HG02885 (cell line): Measurements from ENCODE around the gene MTA1.

Source experiments
- ATAC-seq: cut with Tn5 transposase; IDR thresholded peaks from one replicate; pipeline ENCODE4 v1.9.1; 2021; ENCODE audit warnings: mild to moderate bottlenecking; ENCODE audit not compliant: unreplicated experiment, poor library complexity

Gene MTA1

DNA sequence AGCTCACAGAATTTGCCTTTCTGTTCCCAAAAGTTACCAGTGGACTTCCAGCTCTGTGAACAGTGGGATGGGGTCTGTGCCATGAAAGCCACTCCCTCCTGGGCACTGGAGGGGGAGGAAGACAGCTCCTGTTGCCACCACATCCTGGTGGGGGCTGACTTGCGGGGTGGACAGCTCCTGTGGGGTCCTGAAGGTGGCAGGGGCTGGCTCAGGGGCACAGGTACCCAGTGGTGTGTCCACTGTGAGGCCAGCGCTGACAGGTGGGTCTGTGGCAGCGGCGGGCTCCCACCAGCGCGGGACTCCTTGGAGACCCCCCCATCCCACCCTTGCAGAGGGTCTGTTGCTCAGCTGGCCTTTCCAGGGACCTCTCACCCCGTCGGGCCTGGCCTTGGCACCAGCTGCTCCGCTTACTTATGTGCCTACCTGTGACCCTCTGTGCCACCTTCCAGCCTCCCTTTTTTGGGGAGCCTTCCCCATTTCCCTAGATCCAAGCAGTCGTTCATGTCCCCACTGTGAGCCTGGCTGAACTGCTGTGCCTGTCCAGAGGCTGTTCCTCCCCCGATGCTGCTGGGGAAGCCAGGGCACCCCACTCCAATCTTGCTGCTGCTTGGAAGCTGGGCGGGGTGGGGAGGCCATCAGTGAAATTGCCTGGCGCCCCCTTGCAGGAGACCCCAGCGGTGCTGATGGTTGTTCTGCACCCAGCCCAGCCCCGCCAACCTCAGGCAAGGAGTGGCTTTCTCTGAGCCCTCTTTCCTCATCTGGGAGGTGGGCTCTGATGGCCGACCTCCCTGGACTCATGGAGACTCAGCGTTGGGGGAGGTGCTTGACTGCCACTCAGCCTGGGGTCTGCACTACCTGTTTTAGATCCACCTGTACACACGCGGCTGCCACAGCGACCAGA, 73.6 kb downstream of the MTA1 start:
- ATAC-seq: no peak

DNA sequence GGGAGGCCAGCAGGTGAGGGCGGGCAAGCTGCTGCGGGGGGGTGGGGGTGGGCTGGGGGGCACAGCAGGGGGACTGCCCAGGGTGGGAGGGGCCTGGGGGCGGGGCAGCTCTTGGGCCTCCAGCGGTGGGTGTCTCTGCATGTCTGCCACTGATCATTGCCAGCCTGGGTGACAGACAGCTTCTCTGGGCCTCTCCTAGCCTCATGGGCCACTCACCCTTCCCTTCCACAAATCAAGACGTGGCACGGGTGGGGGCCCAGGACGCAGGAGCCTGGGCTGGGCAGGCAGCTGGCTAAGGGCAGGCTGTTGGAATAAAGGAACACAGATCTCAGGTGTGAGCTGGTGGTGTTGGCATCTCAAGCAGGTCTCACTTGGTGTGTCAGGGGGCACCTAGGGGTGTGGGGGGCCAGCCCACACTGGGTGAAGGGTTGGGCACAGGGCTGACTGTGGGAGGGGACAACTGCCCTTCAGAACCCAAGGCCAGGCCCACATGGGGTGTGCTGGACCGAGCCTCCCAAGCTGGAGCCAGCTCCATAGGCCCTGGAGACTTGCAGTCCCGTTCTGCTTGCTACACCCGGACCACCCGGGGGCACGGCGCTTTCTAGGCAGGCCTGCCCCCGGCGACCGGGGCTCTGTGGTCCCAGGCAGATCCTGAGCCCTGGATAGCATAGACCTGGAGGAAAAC, 74.4 kb downstream of the MTA1 start:
- ATAC-seq: no peak

DNA sequence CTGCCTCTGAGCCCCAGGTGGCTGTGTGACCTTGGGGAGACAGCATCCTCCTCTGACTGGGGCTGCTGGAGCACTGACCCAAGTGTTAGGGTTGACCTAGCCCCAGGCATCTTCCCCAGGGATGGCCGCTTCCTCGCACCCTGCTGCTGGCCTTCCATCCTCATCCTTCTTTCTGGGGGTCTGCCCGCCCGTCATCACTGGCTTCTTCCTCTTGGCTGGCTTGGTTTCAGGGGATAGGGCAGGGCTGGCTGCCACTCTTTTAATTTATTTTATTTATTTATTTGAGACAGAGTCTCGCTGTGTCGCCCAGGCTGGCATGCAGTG, 74.9 kb downstream of the MTA1 start:
- ATAC-seq: no peak

DNA sequence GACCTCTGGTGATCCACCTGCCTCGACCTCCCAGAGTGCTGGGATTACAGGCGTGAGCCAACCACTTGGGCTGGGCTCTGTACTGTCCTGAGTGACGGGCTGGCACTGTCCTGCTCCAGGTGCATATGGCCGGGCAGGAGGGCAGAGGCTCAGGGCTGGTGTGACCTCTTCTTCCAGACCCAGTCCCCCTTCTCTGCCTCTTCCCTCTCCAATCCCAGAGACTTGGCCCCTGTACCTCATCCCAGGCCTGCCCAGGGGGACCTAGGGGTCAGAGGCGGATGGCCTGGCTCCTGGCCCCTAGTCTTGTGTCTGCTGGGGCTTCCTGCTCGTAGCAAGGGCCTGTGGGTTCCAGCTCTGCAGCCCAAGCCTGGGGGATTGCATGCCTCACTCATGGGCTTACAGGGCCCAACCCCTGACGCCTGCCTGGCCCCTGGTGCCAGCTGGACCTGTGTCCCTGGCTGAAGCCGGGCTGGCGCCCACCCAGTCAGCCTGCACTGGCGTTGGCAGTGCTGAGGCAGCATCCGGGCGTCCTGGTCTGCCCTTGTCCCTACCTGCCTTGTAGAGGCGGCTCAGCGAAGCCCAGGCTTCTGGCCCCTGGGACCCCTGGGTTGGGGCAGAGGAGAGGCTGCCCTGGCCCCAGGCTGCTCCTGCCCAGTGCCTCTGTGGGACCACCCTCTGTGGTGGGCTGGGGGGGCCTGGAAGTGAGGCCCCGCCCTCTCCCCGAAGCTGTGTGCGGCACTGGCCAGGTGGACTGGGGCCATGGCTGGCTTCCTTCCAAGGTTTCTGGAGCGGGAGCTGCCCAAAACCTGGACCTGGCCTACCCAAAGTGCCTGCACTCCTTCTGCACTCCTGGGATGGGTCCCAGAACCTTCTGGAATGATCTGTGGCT, 75.7 kb downstream of the MTA1 start:
- ATAC-seq: no peak

DNA sequence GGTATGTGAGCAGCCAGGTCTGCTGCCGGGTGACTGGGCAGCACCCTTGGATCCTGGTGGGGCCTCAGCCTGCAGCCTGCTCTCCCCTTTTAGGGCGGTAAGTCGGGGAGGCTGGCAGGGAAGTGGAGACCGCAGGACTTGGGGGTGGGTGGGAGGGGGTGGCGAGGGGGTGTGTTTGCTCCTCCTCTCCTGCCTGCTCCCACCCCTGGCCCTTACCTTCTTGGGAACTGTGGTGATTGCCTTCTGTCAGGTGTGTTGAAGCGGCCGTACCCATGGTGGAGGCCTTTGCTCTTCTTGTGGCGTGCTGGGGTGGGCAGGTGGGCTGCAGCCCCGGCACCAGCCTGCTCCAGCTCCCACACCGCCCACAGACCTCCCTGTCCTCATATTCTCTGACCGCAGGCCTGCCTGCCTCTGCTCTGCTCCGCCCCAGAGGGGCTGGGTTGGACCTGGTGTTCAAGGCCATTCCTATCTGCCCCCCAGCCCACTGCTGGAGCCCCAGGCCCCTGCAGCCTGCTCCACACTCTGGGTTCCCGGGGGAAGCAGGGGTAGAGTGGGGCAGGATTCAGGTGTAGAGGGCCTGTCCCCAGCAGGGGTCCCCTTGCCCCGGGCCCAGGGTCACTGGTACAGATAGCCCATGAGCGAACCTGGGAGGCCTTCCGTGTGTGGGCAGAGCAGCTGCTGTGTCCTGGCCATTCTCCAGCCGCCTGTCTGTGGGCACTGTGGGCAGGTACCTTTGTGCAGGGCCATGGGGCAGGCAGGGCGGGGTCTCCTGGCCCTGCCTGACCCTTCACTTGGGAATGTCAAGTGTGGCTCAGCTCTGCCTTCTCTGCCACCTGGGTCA, 76.6 kb downstream of the MTA1 start:
- no peak for ATAC-seq

DNA sequence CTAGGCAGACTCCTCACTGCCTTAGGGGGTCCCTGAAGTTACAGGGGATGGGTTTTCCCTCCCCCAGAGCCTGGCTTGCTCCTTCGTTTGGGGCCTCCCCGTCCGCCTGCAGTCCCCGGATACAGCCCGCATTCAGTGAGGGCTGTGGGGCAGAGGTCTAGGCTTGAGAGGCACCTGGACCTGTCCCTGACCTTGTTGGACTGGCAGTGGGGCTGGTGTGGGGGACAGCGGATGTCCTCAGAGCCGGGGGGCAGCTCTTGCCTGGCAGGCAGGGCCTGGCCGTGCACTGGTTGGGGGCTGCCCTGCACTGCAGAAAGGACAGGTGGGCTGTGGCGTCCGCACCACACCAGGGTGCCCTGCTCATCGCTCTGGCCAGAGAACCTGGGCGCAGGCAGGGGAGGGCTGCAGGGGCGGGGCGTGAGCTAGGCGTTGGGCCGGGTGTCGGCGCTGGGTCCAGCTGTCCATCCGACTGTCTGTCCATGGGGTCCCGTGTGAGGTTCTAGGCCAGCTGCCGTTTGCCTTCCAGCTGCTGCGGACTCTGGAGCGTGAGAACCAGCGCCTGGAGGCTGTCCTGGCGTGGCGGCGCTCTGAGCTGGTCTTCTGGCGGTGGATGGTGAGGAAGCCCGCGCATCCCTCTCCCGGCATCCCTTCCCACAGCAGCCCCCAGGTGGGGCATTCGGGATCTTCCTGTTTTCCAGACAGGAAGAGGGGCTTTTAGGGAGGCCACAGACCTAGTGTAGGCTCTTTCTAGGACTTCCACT, 77.4 kb downstream of the MTA1 start:
- ATAC-seq: no peak

DNA sequence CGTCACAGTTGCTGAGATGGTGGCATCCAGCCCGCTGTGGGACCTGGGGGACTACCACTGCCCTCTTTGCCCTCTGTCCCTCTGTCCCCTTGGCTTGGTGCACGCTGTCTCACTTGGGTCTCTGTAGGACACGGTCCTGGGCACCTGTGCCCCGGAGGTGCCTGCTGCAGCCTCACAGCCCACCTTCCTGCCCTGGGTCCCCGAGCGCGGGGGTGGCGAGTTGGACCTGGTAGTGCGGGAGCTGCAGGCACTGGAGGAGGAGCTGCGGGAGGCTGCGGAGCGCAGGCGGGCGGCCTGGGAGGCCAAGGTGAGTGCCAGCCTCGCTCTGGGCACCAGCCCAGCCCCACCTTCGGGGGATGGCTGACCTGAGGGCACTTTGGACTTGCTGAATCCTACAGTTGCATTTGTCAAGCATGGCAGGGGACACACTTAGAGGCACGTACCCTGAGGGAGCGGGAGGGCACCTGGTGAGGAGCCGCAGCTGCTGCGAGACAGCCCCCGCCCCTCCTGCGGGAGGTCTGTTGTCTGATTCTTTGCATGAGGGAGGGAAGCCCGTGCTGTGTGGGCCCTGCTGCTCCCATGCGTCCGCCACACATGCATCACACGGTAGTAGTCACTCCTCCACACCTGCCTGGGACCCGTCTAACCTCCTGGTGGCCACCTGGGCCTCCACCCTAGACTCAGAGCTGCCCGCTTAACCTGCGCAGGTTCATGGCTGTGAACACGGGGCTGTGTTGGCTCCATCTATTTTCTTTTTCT, 78.2 kb downstream of the MTA1 start:
- ATAC-seq: no peak

DNA sequence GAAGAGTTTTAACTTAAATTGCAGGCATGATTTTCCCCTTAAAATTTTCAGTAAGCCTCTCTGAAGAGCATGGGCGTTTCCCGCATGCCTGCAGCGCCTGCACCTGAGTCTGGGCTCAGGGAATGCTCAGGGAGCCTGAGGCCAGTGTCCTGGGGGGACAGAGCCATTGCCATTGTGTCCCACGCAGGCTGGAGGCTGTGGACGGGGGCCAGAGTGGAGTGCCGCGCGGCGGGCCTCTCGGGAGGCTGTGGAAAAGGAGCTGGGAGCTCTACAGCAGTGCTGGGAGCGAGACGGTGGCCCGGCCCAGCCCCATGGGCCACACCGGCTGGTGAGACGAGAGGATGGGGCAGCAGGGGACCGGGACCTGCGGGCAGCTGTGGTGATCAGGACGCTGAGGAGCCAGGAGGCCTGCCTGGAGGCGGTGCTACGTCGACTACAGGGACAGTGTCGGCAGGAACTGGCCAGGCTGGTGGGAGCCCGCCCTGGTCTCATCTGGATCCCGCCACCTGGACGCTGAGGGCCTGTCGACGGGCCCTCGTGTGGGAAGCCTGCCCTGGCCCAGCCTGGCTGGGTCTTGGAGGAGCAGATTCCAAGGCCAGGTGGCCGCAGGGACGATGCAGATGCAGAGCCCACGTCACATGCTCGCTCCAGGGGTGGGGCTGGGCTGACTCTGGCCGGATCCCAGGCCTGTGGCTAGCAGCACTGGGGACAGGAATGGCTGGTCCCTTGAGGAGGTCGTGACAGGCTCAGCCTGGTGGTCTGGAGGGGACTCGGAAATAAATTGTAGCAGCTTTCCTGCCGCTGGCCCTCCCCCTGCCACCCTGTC, 79.0 kb downstream of the MTA1 start:
- no peak for ATAC-seq

- no peak for ATAC-seq
These were observed 79.8 kb downstream of the MTA1 start for GRCh38 chr14:105499256-105500035.

GRCh38 chr14:105500036-105500725, 80.6 kb downstream of the MTA1 start:
- ATAC-seq: no peak

- no peak for ATAC-seq
These were observed 81.1 kb downstream of the MTA1 start for GRCh38 chr14:105500726-105501101.

- ATAC-seq: no peak
These were observed 82.1 kb downstream of the MTA1 start for GRCh38 chr14:105501504-105502291.

GRCh38 chr14:105502446-105503295, 83.0 kb downstream of the MTA1 start:
- ATAC-seq: no peak

- ATAC-seq: no peak
These were observed 83.6 kb downstream of the MTA1 start for GRCh38 chr14:105503296-105503640.
